Renal pelvis (tissue), 12 donors: Measurements from ENCODE around the gene ZNF45. TPM values are rescaled to one million over a fixed set of nuclear protein-coding genes. Genes with fewer than 3 reads are reported as not detected.
"Not testable (repeated sequence)": the region's sequence is repeated elsewhere in the genome, so short reads cannot be mapped to it uniquely, and the experiment has no call there.

Source experiments
- DNase-seq: peaks from one replicate; pipeline ENCODE4 v3.0.0-alpha.2; 2013
- long read RNA-seq, 16 experiments: transcript quantifications; one replicate each; lab custom pipeline, GENCODE V29; 2026
- polyA plus RNA-seq, 3 donors: library from polyadenylated mRNA; unstranded; fragments of 120-200 nt; gene quantifications; one replicate each; pipeline ENCODE4 v1.2.1, GENCODE V29; 2013; ENCODE audit not compliant: insufficient read length in 3 of 3

Gene ZNF45
- 10 to 100 TPM; 25.5 to 32.2 (median 30.1) TPM for polyA plus RNA-seq
- long read RNA-seq, donor 1, partial matches to known transcripts = 0 of 2 reads
- long read RNA-seq, donor 1, other reads (novel, unspliced or antisense) = 0 of 2 reads
- long read RNA-seq, donor 2, partial matches to known transcripts = 25 of 26 reads
- long read RNA-seq, donor 2, other reads (novel, unspliced or antisense) = 0 of 26 reads
- long read RNA-seq, donor 3, partial matches to known transcripts = 9 of 11 reads
- long read RNA-seq, donor 3, other reads (novel, unspliced or antisense) = 0 of 11 reads
- long read RNA-seq, donor 4, partial matches to known transcripts = 20 of 21 reads
- long read RNA-seq, donor 4, other reads (novel, unspliced or antisense) = 0 of 21 reads
- long read RNA-seq, donor 5, partial matches to known transcripts = 7 of 7 reads
- long read RNA-seq, donor 5, other reads (novel, unspliced or antisense) = 0 of 7 reads
- long read RNA-seq, donor 6, partial matches to known transcripts = 6 of 6 reads
- long read RNA-seq, donor 6, other reads (novel, unspliced or antisense) = 0 of 6 reads
- long read RNA-seq, donor 7, partial matches to known transcripts = 22 of 24 reads
- long read RNA-seq, donor 7, other reads (novel, unspliced or antisense) = 0 of 24 reads
- long read RNA-seq, donor 8 = 0 reads
- long read RNA-seq, donor 9, partial matches to known transcripts = 6 of 29 reads
- long read RNA-seq, donor 9, other reads (novel, unspliced or antisense) = 23 of 29 reads
- long read RNA-seq, donor 10, partial matches to known transcripts = 5 of 6 reads
- long read RNA-seq, donor 10, other reads (novel, unspliced or antisense) = 0 of 6 reads
- long read RNA-seq, donor 11, partial matches to known transcripts = 0 of 1 reads
- long read RNA-seq, donor 11, other reads (novel, unspliced or antisense) = 0 of 1 reads
- long read RNA-seq, donor 12, partial matches to known transcripts = 30 of 38 reads
- long read RNA-seq, donor 12, other reads (novel, unspliced or antisense) = 5 of 38 reads
- long read RNA-seq, donor 13, partial matches to known transcripts = 23 of 23 reads
- long read RNA-seq, donor 13, other reads (novel, unspliced or antisense) = 0 of 23 reads
- long read RNA-seq, donor 14 = 0 reads
- long read RNA-seq, donor 15, partial matches to known transcripts = 15 of 29 reads
- long read RNA-seq, donor 15, other reads (novel, unspliced or antisense) = 12 of 29 reads
- long read RNA-seq, donor 16, partial matches to known transcripts = 8 of 8 reads
- long read RNA-seq, donor 16, other reads (novel, unspliced or antisense) = 0 of 8 reads

GRCh38 chr19:43934985-43935708 lies at the start of gene ZNF45:
Gene ZNF45, minus strand, starts transcription at chr19:43935282. Its CDS starts 13,097 bp downstream, at chr19:43922185.
- peak; percentile 93 for DNase-seq

- no peak for DNase-seq
Measured at GRCh38 chr19:43984687-43985000, 49.6 kb upstream of the ZNF45 start.

GRCh38 chr19:43983912-43984686 lies 49.0 kb upstream of the ZNF45 start, which contains the start of gene ZNF155:
Gene ZNF155, plus strand, starts transcription at chr19:43984188. Its CDS starts 4,356 bp downstream, at chr19:43988544.
- peak; percentile 95 for DNase-seq

GRCh38 chr19:43983544-43983911 lies 48.4 kb upstream of the ZNF45 start:
- no peak for DNase-seq

GRCh38 chr19:43976732-43977131 lies 41.6 kb upstream of the ZNF45 start:
- DNase-seq = no peak

GRCh38 chr19:43966079-43966694 lies 31.1 kb upstream of the ZNF45 start:
- DNase-seq = no peak

- DNase-seq = no peak
Measured at GRCh38 chr19:43960411-43960810, 25.3 kb upstream of the ZNF45 start.

GRCh38 chr19:43957891-43958290 lies 22.8 kb upstream of the ZNF45 start:
- DNase-seq = no peak

GRCh38 chr19:43956827-43957226 lies 21.7 kb upstream of the ZNF45 start:
- DNase-seq = no peak

- DNase-seq = peak; percentile 97
Measured at GRCh38 chr19:43950834-43951645, 16.0 kb upstream of the ZNF45 start, which contains the start of gene ZNF221. Gene ZNF221, plus strand, starts transcription at chr19:43951228. Its CDS starts 11,499 bp downstream, at chr19:43962727.

GRCh38 chr19:43949803-43950202 lies 14.7 kb upstream of the ZNF45 start:
- not testable (repeated sequence) for DNase-seq

GRCh38 chr19:43947412-43947811 lies 12.3 kb upstream of the ZNF45 start:
- not testable (repeated sequence) for DNase-seq

GRCh38 chr19:43941209-43941608 lies 6.1 kb upstream of the ZNF45 start:
- DNase-seq = no peak

GRCh38 chr19:43940719-43941118 lies 5.6 kb upstream of the ZNF45 start:
- DNase-seq = no peak

- DNase-seq = no peak
Measured at GRCh38 chr19:43939557-43940260, 4.6 kb upstream of the ZNF45 start.

- DNase-seq = no peak
Measured at GRCh38 chr19:43936188-43936587, 1.1 kb upstream of the ZNF45 start.

GRCh38 chr19:43934055-43934984 lies 762 bp downstream of the ZNF45 start:
- DNase-seq = peak; percentile 9
